Left ventricle myocardium superior (tissue), 1 donor: ENCODE measurements around the gene ANKRD18B. TPM values are rescaled to one million over a fixed set of nuclear protein-coding genes. Genes with fewer than 3 reads are reported as not detected.
A peak's percentile ranks its signal among the peaks of the same experiment; 100 is the strongest.
"Not testable (repeated sequence)": the region's sequence is repeated elsewhere in the genome, so short reads cannot be mapped to it uniquely, and the experiment has no call there.

Source experiments
- ATAC-seq: fragments of 200-7000 bp; cut with Tn5 transposase; one replicate; pipeline ENCODE4 v1.9.1; 2020; ENCODE audit warnings: mild to moderate bottlenecking, moderate library complexity
- DNase-seq: peaks from one replicate; pipeline ENCODE4 v3.0.0-alpha.2; 2020
- intact Hi-C: fragments of 100-400 bp; cut with micrococcal nuclease; formaldehyde crosslinking; loops from one replicate; pipeline ENCODE4 v1.11.0; 2022
- total RNA-seq: library from RNA; stranded (reverse); fragmentation: NEBNext Ultra II Directional; extraction: Animal tissue kit (Norgen Biotek cat#: 25700); gene quantifications from one replicate; pipeline ENCODE4 v1.2.1, GENCODE V29; 2021
- donor health status: DM: no; HTN: yes; CAD: no; lungs with severe emphysema.

ANKRD18B gene
- total RNA-seq, 1 donor from 2014 or later = 0.89 TPM

DNA sequence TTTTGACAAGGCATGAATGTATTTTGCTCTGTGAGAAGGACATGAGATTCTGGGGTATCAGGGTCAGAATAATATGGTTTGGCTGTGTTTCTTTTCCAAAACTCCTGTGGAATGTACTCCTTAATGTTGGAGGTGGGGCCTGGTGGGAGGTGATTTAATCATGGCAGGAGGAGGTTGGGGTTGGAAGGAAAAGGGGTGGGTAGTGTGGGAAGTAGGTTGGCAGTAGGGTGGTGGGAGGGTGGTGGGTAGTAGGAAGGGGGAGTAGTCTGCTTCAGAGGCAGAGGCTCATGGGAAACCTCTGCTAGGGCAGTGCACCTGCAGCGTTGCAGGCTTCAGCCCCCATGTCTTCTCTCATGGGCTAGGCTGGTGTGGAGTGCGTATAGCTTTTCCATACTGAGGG is 72.9 kb downstream of the ANKRD18B start:
- intact Hi-C loops, DNase-seq, ATAC-seq: not testable (repeated sequence)

DNA sequence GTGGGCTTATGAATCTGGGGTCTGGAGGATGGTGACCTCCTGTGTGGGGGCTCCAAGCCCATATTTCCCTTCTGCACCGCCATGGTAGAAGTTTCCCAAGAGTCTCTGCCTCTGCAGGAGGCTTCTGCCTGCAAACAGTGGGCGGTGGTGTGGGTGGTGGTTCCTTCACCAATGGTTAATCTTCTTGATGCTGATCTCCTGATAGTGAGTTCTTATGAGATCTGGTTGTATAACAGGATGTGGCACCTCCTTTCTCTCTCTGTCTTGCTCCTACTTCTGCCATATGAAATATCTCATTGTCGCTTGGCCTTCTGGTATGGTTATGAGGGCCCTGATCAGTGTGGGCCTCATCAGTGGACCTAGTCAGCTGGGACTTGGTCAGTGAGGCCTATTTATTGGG is 73.3 kb downstream of the ANKRD18B start:
- ATAC-seq, intact Hi-C loops, DNase-seq: not testable (repeated sequence)

- intact Hi-C loops, DNase-seq, ATAC-seq: not testable (repeated sequence)
Observed at GRCh38 chr9:33598796-33599379, 74.8 kb downstream of the ANKRD18B start.

GRCh38 chr9:33600911-33601310 is 76.9 kb downstream of the ANKRD18B start:
- DNase-seq, intact Hi-C loops, ATAC-seq: not testable (repeated sequence)

- ATAC-seq = peak; percentile 25
- intact Hi-C loops, DNase-seq: not testable (repeated sequence)
Observed at GRCh38 chr9:33604249-33604648, 80.2 kb downstream of the ANKRD18B start.

DNA sequence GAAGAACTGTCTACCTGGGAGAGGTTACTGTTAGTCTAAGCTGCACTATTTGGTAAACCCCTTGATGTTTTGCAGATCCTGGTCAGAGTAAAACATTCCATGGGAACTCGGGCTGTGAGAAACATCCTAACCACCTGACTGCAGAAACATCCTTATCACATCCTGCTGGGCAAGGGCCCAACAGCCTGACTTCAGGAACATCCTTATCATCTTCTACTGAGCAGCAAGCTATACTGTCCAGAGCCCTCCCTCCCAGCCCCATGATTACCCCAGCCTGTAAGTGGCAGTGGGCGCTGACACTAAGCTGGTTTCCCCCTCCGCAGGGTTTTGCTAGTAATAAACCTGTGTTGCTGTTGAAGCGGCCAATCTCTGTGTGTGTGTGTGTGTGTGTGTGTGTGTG is 80.9 kb downstream of the ANKRD18B start:
- ATAC-seq = peak; percentile 88
- not testable (repeated sequence) for DNase-seq

DNA sequence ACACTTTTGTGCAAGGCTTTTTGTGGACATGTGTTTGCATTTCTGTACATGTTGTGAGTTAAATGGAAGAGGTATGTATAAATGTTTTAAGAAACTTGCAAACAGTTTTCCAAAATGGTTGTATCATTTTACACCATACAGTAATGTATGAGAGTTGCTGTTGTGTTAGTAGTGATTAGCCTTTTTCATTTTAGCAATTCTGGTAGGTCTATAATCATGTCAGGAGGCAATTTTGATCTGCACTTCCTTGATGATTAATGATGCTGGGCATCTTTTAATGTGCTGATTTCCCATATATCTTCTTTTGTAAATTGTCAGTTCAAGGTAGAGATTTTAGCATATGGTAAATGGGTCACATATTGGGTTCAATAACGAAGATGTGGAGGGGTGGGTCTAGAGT is 87.3 kb downstream of the ANKRD18B start:
- intact Hi-C loops = no loop called here
- DNase-seq (no peak), ATAC-seq (no peak)

More for the DNA sequence above, 80.9 kb downstream of the ANKRD18B start:
- intact Hi-C loops = not testable (repeated sequence)

DNA sequence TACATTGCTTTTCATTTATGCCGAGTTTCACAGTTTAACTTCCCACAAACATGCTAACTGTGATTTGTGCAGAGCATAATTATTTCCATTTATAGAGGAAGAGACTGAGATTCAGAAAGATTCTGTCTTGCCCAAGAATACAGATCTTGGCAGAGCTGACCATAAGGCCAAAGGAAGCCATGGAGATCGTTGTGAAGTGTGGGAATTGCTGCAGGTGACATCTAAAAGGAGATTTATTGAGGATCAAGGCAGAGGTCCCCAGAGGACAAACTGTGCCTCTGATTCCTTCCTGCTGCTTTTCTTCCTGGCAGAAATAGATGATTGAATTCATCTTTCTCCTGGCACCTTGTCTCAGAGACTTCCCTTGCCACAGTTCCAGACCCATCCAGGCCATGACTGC is 88.4 kb downstream of the ANKRD18B start:
- intact Hi-C loops, ATAC-seq, DNase-seq: not testable (repeated sequence)

DNA sequence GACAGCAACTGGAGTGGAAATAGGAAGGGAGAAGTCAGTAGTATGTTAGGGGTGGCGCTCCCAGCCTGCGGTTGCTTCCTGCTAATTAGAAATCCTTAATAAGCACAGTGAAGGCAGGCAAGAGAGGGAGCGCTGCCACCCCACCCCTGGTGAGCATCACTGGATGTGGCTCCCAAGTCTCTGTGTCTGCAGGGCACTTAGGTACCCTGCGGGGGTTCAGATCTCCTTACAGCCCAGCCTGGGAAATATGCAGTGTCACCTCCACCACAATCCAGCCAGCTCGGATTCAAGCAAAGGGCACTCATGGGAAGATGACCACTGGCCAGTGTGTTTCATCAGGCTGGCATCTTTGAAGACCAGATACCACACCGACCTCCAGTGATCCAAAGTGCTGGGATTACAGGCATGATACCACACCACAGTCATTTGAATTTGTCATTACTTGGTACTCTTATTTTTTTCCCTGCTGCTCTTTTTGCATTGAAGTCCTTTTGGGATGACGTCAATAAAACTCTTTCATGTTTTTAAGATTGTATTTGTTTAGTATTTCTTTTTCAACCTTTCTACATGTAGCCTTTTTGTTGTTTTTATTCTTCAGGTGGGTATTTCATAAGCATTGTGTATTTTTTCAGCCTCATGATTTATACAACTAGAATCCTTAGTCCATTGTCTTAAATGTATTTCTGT is 90.1 kb downstream of the ANKRD18B start:
- DNase-seq = no peak

GRCh38 chr9:33618370-33618769 is 94.3 kb downstream of the ANKRD18B start:
- DNase-seq, intact Hi-C loops, ATAC-seq: not testable (repeated sequence)

More for the DNA sequence above, 90.1 kb downstream of the ANKRD18B start:
- intact Hi-C loops = no loop called here
- no peak for ATAC-seq

DNA sequence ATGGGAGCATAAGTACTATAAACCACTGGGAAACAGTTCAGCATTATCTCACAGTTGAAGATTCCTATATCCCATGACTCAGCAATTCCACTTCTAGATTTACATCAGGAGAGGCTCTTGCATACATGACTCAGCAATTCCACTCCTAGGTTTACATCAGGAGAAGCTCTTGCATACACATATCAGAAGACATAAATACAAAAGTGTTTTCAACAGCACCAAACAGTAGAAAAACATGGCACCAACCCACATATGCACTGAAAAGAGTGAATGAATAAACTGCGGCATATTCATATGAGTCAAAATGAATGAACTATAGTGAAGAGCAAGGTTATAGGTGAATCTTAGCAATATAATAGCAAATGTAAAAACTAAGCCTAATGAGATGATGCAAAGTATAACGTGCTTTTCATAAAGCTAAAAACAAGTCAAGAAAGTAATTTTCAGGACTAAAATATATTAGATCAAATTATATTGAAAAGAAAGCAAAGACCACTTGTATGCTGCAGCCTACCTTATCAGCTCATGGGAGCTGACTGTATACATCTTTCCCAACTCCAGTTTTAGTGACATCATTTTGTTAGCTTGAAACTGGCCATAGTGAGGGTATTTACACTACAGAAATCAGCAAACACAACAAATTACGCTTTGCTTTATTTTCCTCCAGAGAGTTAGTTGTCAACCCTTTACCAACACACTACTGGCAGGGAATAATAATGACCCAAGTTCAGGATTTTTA is 95.8 kb downstream of the ANKRD18B start:
- ATAC-seq (no peak), DNase-seq (no peak)
- intact Hi-C loops = loop anchor here (5.0 kb wide), 1 partner anchor 102 kb away; no protein-coding TSS in a partner anchor

- intact Hi-C loops = loop anchor here (5.0 kb wide), 1 partner anchor 101 kb away; no protein-coding TSS in a partner anchor
- no peak for DNase-seq
- ATAC-seq = peak; percentile 60
Observed at GRCh38 chr9:33620738-33621439, 96.8 kb downstream of the ANKRD18B start.

Other genes with a start within 250 kb of the ANKRD18B start
- gene NFX1, start 233.7 kb upstream of the ANKRD18B start, total RNA-seq = 31.6 TPM
- 173 TPM for gene AQP7, start 121.7 kb upstream of the ANKRD18B start, total RNA-seq
- 14.8 TPM for gene AQP3, start 76.7 kb upstream of the ANKRD18B start, total RNA-seq
- gene NOL6, start 50.3 kb upstream of the ANKRD18B start, total RNA-seq = 12.7 TPM